GM18511 (cell line): ENCODE data around the gene CNGA4.
"Not testable (repeated sequence)": the region's sequence is repeated elsewhere in the genome, so short reads cannot be mapped to it uniquely, and the experiment has no call there.

Experiments
- ATAC-seq: cut with Tn5 transposase; IDR thresholded peaks from one replicate; pipeline ENCODE4 v1.9.1; 2021; ENCODE audit warnings: mild to moderate bottlenecking, moderate library complexity; ENCODE audit not compliant: unreplicated experiment

The CNGA4 gene

DNA sequence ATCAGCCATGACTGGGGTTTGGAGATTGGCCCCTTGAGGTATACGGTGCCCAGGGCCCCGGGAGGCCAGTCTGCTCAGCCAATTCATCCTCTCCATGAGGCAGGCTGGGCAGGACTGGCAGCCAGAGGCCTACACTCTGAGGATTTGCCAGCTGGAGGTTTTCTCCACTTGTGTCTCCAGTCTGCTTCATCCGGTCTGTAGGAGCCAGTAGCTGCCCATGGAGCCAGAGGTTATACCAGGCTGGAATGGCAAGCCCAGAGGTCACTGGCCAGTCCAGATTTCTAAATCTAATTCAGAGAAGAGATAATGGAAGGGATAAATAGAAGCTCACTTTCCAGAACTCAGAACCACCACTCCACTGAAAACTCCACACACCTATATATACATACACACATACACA is 14.5 kb upstream of the CNGA4 start:
- no peak for ATAC-seq

DNA sequence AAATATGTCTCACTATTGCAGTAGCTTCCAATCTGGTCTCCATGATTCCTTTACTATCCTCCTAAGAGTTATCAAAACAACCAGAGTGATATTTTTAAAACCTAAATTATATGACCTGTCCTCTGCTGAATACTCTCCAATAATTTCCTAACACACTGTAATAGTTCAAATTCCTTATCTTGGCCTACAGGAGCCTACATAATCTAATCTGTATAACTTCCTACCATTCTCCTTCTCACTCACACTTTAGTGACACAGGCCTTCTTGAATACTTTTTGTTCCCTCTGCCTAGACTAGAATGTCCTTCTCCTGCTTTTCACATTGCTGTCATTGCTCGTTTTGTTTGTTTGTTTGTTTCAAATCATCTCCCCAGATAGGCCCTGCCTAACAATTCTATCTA is 13.9 kb upstream of the CNGA4 start:
- ATAC-seq, result no peak

DNA sequence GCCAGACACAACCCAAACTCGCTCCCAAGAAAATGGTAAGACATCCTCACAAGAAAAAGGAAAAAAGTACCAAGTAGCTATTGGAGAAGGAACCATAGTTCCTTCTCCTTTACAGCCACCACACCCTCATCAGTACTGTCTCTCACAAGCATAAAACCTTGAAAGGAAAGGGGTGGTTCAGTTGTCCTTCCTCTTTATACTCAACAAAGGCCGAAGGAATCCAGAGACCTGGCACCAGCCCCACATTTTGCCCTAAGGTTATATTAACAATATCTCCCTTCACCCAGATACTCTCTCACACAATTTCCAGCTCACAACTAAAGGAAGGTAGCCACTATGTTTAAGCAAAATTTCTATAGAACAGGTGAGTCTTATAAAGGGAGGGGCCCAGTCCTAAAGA is 13.0 kb upstream of the CNGA4 start:
- ATAC-seq, result no peak

DNA sequence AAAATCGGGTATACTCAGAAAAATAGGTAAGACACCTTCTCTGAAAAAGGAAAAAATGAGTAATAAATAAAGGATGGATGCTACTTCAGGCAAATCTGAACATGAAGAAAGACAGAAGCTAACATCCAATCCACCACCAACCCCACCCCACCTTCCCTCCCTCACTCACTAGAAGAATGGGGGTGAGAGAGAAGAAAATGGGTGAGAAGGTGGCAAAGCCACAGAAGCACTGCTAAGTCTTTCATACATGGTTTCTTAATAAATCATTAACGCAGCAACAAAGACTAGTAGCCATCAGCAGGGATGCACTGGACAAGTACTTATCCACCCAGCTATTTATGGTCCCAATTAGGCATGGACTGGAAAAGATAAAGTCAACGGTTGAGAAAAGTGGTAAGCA is 10.4 kb upstream of the CNGA4 start:
- no peak for ATAC-seq

DNA sequence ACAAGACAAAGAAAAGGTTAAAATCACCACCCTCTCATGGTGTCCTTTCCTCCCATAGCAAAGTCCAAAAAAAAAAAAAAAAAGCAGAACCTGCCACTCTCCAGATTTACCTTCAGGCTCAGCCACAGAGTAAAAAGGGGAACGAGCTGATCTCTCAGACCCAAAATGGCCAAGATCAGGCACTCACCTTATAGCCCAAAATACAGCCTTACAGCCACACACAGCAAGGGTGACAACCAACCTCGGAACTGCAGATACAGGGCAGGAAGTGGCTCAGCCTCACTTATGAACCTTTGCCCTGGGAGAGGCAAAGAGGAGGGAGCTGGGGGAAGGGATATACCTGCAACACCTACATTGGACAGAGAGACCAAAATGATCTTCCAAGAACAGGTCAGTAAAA is 9.0 kb upstream of the CNGA4 start:
- no peak for ATAC-seq

DNA sequence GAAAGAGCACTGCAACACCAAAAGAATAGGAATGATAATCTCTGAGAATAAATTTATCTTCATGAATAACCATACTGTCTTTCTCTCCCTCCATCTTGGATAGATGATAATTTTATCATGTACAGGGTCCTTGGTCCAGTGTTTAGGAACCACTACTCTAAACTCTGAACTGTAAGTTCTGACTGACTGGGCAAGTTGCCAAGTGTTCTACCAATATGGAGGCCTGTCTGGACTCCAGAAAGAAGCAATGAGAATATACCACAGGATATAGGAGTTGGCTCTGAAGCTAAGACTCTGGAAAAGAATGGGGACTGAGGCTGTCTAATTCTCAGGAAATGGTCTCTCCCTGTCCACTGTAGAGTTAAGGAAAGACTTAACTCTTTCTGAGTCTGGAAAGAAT is 6.0 kb upstream of the CNGA4 start:
- ATAC-seq, result no peak

DNA sequence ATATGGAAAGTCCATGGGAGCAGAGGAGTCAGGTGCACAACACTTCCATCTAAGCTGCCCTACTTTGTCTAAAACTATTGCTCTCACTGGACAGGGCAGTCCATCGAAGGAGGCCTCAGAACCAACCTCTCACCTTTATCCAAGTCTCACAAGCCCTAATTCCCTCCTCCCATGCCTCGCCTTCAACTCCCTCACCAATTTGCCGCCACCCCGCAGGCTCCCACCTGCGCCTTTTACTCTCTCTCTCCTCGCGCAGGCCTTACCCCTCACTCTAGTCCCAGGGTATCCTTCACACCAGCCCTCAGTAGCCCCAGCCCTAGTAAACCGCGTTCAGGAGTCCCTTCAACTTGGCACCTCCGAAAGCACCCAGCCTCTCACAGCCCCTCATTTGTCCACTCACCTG is 4.9 kb upstream of the CNGA4 start:
- peak; percentile 0 for ATAC-seq

DNA sequence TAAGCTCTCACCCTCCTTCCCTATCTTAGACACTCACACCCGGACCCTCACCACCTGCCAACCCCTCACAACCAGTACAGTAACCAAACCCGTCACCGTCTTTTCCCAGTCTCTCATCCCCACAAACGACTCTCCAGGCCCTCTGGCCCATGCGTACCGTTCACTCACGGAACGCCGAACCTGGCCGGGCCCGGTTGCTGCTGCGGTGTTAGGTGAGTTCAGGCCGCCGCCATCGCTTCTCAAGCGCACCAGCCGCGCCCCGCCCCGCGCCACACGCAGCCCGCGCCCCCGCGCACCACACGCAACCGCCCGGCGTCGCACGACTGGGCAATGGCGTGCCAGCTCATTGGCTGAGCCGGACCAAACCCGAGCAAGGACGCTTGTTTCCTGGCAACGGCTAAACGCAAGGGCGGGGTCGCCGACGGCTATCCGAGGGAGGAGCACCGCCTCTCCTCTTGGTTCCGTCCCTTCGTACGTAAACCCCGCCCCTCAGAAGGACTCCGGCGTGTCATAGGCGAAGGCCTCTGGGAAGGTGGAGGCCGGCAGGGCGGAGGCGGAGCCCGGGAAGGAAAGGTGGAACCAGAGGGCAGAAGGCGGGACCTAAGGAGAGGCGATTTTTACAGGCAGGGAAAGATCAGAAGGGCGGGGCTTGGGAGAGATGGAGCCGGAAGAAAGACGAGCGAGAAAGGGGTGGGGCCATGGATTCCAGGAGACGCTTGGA is 4.3 kb upstream of the CNGA4 start, which contains the start of gene FHIP1B:
FHIP1B (minus strand) TSS at position 250 of the 721 bp plus-strand sequence. CDS start 10,120 bp downstream, outside the sequence.
- ATAC-seq, result peak; percentile 93

DNA sequence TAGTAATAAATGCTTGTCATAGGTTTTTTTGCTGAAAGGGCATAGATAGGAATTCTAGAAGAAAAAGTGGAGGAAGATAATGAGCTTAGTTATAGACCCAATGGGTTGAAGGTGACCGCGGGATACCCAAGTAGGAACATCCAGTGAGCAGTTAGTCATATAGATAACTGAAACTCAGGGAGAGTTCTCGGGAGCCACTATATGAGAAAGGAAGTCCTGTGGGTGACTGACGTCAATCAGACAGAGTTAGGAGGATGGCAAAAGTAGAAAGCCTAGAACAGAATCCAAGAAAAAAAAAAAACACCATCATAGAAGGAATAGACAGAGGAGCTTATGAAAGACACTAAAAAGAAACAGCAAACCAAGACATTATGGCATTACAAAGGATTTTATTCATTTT is 1.6 kb upstream of the CNGA4 start:
- no peak for ATAC-seq

DNA sequence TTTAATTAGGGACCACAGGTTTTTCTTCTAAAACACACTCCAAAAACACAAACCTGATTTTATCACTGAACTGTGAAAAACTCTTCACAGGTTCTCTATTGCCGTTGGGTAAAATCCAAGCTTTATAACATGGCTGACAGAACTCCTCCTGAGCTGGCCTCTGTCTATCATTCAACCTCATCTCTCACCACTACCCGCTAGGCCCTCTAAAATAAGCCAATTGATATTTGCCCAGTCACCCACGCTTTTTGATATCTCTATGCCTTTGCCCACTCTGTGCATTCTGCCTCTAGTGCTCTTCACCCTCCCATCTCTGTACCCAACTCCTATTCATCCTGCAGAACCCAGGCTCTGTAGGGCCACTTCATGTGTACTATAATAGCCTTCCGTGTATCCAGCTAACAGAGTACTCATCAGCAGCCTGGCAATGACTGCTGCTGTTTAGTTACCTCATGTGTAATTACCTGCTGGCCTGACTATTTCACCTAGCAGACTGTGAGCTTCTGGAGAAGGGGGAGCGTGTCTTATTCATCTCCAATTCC is 1.1 kb upstream of the CNGA4 start:
- ATAC-seq, result no peak

DNA sequence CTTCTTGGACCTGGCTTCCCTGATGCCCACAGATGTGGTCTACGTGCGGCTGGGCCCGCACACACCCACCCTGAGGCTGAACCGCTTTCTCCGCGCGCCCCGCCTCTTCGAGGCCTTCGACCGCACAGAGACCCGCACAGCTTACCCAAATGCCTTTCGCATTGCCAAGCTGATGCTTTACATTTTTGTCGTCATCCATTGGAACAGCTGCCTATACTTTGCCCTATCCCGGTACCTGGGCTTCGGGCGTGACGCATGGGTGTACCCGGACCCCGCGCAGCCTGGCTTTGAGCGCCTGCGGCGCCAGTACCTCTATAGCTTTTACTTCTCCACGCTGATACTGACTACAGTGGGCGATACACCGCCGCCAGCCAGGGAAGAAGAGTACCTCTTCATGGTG is 1.2 kb downstream of the CNGA4 start:
- ATAC-seq, result no peak

DNA sequence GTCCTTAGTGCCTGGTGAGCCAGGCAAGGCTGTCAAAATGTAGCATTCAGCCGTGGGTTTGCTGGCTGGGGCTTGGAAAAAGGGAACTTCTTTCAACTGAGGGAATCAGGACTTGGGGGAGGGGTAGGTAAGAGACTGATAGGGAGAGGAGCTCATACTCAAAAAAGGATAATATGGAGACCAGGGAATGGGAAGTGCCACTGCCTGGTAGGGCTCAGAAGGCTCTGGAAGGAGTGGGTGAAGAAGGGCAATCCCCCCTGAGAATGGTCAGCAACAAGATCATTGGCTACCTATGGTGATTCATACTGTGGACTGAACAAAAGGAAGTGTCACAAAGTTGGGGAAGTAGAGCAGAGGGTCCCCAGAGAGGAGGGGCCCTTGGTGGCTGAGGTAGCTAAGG is 1.9 kb downstream of the CNGA4 start:
- no peak for ATAC-seq

DNA sequence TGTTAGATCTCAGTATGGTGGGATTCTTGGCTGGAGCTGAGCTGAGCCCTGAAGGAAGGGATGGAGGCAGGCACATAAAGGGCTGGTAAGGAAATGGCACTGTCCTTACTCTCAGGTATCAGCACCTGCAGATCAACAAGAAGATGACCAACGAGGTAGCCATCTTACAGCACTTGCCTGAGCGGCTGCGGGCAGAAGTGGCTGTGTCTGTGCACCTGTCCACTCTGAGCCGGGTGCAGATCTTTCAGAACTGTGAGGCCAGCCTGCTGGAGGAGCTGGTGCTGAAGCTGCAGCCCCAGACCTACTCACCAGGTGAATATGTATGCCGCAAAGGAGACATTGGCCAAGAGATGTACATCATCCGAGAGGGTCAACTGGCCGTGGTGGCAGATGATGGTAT is 2.4 kb downstream of the CNGA4 start:
- no peak for ATAC-seq

DNA sequence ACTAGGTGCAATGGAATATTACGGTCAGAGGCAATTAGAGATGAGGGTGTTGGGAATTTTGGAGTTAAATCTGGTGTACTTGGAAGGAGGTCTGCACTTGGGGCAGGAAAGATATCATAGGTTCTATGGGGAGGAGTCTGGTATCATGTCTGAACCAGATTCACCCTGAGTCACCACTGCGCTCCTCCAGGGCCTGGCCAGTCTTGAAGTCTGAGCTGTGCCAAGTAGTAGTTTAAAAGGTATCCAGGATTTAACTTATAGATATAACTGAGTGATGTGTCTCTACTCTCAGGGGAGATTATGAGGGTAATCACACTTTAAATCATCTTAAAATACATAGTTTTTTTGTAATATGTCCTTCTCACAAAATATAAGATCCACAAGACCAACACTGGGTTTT is 6.6 kb downstream of the CNGA4 start:
- no peak for ATAC-seq

DNA sequence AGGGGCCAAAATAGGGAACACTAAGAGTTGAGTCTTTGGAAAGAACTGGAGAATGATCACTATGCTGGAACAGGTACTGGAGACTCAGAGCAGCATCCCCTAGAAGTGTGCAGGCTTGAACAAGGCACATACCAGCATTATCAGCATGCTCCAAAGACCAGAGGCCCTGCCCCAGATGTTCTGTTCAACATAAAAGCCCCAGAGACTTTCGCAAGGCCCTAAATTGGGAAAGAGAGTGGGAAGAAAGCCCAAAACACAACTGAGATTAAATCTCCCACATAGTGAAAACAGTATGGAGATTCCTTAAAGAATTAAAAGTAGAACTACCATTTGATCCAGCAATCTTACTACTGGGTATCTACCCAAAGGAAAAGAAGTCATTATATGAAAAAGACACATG is 9.4 kb downstream of the CNGA4 start:
- ATAC-seq, result no peak

DNA sequence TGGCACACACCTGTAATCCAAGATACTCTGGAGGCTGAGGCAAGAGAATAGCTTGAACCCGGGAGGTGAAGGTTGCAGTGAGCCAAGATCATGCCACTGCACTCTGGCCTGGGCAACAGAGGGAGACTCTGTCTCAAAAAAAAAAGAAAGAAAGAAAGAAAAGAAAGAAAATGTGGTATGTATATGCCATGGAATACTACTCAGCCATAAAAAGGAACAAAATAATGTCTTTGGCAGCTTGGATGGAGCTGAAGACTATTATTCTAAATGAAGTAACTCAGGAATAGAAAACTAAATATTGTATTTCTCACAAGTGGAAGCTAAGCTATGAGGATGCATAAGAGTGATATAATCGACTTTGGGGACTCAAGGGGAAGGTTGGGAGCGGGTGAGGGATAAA is 10.0 kb downstream of the CNGA4 start:
- ATAC-seq, result not testable (repeated sequence)

DNA sequence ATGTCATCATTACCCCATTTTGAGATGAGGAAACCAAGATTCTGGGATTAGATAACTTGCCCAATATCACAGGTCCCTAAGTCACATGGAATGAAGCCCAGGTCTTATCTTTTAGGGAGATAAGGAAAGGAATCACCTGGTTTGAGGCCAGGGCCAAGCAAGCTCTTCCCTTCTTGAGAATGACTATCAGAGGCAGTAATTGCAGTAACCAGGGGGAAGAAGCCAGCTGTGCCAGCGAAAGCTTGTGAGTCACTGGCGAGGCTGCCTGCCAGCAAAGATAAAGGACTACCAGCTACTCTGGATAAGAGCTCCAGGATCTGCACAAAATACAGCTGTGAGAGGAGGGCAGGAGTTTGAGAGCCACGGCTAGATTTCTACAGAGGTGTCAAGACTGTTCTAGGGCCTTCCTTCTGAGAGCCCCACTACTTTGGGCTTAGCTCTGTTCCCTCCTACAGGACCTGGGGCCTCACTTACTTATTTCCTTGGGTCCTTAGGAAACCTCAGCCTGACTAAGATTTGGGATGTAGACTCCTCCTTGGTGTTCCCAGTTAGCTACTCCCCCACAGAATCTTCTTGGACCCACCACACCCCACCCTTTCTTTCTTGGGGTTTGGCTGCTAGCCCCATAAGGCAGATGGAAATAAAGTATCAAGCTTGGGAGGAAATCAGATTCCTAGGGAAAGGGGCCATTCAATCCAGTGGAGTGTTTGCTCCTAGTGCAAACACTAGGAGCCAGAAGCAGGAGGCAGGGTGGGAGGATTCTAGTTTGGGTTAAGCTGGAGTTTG is 11.1 kb downstream of the CNGA4 start:
- ATAC-seq, result no peak

DNA sequence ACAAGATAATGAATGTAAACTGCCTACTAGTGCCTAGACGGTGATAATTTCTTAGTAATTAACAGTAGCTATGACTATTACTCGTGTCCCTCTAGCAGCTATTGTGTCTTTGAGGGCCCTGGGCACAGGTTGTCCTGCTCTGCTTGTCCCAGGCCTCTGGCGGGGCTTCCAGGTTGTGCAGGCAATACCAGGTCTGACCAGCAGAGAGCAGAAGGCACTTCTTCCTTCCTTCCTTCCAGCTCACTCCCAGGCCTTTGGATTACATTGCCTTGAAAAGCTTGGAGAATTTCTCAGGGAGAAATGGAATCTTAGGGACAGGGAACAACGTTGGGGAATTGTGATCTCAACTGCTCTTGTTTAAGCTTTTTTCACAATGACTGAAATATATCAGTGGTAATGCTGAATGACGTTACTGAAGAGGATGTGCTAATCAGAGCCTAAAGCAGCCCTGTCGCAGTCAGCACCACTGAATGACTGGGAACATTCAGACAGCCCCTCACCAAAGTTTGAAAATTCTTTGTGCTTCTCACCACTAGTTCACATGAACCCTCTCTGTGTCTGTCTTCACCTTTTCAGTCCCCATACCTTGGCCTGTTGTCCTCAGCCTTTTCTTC is 12.3 kb downstream of the CNGA4 start:
- peak; percentile 81 for ATAC-seq

DNA sequence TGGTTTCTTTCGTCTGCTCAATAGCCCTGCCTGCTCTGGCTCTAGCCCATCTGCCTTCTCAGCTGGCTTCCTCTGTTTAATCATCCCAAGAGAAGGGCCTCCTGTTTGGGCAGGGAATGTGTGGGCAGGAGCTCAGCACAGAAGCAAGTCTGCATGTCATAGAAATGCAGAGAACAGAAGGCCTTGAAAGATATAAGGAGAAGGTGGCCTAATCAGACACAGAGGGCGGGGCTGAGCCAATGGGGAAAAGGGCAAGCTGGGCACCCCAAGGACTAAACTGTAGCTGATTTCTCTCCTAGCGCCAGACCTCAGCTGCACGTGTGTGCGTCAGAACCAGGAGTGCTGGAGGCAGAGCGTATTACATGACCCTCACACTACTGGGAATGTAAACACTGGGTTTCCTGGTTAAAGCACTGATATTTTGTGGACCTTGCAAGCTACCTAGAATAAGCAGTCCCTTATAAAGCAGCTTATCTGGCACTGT is 13.1 kb downstream of the CNGA4 start:
- ATAC-seq, result no peak

DNA sequence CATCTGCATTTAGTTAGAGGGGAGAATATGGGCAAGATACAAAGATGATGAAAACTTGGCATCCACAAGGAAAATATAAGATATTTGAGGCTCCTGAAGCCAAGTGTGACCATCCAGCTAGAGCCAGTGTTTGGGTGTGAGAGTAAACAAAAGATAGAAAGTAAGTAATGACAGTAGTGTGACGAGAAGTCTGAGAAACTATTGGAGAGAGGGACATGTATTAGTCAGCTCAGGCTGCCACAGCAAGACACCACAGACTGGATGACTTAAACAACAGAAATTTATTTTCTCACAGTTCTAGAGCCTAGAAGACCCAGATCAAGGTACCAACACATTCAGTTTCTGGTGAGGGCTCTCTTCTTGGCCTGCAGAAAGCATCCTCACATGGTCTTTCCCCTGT is 14.3 kb downstream of the CNGA4 start:
- no peak for ATAC-seq

DNA sequence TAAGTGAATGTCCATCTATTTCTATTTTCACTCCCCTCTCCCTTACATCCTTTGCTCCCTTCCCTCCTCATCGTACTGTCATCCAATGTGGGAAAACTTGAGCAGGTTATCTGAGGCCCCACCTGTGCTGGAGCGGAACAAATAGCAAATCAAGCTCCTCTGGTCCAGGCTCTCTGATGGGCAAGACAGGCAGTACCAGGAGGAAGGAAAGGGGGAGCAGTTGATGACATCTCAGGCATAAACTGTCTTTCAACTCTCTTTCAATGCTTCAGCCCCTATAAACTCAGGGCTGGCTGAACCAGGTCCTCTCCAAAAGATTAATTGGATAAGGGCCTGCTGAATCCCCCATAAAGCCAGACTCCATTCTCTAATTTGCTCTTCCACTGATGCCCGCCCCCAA is 19.3 kb downstream of the CNGA4 start:
- ATAC-seq, result no peak
